GM18951 (cell line): ENCODE data around the gene FOXB2.

ENCODE experiments used
- POLR2A ChIP-seq: IDR thresholded peaks from 4 replicates; pipeline ENCODE4 v1.6.1; 2011; ENCODE audit warnings: mild to moderate bottlenecking; ENCODE audit not compliant: insufficient read length, insufficient read depth; ENCODE audit errors: extremely low read depth
- in situ Hi-C: fragments of 300-500 bp; cut with MboI; formaldehyde crosslinking; loops from one replicate; pipeline ENCODE4 v1.12.0; 2022; ENCODE audit warnings: low sequenced_read_pairs, mixed read lengths, inconsistent platforms; ENCODE audit not compliant: unreplicated experiment

The FOXB2 gene

DNA sequence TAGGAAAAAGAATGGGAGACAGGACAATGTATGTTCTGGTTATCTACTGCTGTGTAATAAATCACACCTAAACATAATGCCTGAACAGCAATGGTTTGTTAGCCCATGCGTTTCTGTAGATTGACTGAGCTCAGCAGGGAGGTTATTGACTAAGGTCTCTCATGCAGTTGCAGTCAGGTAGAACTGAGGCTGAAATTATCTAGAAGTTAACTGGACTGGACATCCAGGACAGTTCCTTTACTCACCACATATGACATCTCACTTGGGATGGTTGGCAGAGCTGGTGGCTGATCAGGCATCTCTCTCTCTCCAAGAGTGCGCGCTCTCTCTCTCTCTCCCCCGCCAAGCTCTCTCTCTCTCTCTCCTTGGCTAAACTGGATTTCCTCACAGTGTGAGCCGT is 8.9 kb upstream of the FOXB2 start:
- no peak for TF ChIP-seq POLR2A
- in situ Hi-C loops = no loop called here

DNA sequence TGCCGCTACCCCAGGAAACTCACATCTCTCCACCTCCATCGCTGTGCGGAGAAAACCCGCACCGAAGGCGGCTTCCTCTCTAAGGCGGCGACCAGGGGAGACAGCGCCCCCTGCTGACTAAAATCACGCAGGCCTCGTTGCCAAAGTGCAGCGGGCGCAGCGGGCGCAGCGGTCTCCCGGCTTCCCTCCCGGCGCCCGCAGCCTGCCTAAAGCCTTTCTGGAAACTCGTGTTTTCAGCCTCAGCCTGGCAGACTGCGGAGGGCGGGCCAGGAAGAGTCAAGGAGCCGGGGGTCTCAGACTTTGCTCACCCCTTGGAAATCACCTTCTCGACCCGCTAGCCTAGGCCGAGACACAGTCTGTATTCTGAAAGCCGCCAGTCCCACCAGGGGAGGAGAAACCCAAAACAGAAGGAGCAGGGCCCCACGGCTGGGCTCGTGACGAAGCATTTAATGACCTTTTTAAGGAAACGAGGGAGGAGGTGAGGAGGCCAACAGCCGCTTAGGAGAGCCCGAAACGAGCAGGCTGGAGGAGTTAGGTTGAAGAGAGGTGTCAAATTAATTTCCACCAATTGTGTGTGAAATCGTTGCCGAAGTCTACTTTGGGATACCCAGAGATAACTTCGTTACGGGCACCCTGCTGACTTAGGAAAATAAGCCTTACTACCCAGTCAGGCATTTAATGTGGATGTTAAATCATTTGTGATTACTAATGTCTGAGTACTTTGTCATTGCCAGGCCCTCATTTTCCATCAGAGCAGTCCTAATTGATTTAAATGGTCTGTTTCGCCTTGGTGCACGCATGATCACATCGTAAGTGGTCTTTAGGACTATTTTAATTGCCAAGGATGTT is 7.3 kb upstream of the FOXB2 start:
- in situ Hi-C loops = no loop called here
- TF ChIP-seq POLR2A = no peak

DNA sequence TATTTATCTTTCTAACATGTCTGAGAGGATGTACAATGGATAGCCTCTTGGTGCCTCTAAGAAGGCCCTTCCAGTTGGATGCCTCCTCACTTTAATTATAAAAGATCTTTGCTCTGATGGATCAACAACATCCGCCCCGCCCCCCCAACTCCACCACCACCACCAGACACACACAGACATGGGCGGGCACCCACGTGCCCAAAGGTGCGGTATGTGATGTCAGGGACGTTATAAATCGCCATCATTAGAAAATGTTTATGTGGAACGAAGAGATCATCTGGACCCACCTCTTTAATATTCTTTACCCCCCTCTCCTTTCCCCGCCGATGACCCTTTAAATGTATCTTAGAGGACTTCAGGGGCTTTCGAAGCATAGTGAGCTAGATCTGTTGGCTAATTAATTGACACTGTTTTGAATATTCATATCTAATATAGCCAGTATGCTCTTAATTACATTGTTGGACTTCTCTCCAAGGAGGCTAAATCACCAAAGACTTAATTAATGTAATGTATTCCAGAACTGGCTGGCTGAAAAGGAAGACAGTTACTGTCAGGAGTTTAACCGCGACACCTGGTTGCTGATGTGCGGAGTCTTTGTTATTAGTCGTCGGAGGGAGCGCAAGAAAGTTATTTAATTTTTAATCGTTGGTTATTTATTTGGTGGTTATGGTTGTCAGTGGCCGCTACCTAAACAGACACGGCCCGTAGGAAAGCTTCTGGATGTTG is 6.1 kb upstream of the FOXB2 start:
- TF ChIP-seq POLR2A = no peak
- in situ Hi-C loops = no loop called here

DNA sequence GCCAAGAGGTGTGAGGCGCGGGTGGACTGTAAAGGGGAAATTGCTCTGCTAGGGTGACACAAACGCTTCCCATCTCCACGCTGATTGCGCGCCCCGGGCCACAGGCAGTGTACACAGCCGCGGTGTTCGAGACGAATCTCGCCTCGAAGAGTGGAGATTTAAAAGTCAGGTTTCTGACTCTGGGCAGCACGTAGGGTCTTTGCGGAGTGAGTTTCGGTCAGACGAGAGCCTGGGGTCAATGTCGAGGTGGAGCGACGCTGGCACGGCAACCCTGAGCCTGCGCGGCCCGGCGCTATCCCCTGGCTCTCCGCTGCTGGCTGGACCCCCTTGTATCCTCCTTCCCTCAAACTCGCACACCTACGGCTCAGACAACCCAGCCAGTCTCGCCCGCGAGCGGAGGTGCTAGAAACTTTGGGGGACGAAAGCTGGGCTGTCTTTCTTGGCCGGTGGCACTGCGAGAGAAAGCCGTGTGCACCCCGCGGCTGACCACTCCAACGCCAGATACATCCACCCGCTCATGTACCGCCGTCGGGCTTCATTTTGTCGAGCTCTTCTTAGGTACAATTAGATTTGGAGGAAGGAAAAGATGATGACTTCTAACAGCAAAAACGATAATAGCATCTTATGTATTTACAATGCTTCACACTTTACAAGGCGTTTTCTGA is 5.4 kb upstream of the FOXB2 start:
- in situ Hi-C loops = no loop called here
- TF ChIP-seq POLR2A = no peak

DNA sequence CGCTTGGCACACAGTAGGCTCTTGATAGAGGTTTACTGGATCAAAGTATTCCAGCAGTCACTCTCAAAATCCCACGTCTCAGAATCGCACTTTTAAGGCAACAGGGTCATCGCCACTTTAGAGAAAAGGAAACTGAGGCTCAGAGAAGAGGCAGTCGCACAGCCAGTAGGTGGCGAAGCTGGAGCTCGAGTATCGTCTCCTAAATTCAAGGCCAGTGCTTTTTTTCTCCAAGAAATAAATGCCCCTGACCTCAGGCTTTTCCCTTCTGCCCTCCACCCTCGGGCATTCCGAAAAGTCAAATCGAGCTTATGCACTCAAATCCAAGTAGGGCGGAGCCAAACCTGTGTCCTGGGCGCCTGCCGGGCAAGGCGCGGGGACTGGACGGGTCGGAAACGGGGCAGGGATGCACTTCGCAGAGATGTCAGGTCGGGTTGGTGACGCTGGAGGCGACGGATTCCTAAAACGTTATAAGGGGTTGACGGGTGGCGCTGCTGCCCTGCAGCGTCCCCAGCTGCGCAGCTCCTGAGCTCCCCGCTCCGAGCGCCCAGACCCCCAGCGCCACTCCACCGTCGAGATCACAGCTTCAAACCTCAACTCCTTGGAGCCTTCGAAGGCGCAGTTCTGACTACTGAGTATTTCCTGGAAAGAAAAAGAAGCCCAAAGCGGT is 4.7 kb upstream of the FOXB2 start:
- in situ Hi-C loops = no loop called here
- no peak for TF ChIP-seq POLR2A

DNA sequence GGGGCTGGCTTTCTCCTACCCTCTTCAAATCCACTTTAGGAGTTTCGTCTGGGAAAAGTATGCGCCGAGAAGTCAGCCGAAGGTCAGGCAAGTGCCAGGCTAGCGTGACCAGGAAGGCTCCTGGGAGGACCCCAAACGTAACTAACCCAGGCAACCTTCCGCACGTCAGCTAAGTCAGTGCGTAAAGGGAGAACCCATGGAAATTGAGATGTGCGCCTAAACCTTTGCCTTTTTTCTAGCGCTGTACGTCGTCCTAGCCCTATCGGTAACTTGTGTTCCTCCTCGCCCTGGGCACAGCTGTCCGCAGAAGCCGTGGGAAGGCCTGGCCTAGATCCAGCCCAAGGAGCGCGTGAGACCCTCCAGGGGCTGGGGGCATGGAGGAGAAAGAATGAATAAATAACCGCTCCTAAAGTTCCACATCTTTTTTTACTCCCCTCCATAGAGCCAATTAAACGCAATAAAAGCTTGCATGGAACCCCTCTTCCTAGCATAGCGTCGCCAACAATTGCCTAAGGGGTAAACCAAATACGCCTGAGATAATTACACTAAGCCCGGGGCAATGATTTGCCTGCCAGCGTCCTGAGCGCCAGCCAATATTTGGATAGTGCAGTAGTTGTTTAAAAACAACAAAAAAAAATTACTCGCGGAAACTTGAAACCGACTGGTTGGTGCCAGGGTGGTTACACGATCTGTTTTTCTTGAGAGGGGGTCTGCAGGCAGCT is 4.0 kb upstream of the FOXB2 start:
- in situ Hi-C loops = no loop called here
- TF ChIP-seq POLR2A = no peak

DNA sequence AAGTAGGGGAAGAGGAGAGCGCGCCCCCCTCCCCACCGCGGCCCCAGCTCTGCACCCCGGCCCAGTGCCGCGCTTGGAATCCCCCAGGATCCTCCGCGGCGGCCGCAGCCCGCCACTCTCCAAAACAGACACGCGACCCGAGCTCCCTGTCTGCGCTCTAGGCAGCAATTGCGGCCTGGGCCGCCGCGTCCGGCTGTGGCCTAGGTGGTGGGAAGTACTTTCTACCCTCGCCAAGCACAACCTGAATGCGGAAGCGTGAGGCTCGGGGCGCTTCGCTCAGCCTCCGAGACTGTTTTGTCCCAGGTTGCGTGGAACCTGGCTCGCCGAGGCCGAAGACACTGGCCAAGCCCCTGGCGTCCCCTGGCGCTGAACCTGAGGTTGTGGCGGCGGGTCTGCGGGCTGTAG is 3.3 kb upstream of the FOXB2 start:
- no peak for TF ChIP-seq POLR2A
- in situ Hi-C loops = no loop called here

DNA sequence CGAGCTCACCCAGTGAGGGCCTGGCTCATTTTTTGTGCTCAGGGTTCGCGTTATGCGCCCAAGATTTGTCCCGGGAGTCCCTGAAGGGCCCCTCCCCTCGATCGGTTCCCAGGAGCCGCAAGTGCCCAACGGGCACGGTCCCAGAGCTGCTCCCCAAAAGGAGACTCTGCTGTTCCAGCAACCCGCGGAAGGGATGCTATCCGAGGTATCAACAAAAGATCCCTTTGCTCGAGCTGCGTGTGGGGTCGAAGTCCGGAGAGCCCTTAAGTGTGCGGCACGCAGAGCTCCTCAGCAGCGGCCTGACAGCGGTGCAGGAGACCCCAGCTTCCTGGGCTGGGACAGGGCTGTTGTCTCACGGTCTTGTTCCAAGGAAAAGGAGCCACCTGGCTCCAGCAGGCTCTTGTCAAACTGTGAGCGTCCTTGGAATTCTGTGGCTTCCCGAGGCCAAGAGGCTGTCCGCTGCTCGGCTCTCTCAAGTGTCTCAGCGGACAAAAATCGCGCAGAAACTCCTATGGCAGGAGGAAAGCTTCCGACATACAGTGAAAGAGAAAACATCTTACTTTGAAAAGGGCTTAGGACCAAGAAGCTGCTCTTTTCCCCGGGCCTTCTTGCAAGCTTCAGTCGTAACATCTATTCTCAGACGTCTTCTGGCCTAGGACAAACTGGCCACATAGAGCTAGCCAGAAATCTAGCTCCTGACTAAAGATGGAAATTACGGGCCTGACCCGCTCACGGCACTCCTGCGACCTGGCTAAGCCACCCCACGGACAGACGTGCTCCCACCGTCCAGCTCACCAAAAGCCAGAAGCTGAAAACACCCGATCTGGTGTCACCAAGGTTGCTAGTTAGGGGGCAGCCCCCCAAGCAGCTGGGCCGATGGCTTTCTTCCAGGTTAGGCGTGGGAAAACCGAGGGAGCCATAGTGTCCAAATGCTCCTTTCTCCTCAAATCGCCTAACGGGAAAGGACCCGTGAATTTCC is 2.6 kb upstream of the FOXB2 start:
- no peak for TF ChIP-seq POLR2A
- in situ Hi-C loops = no loop called here

DNA sequence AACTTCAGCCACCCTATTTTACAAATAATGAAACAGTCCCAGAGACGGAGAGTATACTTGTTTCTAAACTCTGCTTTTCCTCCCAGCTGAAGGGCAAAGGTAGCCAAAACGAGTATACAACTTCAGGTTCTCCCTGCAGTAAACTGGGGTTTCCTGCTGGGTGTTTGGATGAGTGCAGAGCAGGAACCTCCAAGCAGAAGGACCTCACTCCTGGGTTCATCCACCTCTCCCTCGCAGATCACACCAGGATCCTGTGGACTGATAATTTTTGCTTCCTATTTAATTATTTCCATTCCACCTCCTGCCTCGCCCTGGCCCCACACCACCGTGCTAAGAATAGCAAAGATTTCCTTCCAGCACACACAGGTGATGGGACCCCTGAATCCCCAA is 2.0 kb upstream of the FOXB2 start:
- no peak for TF ChIP-seq POLR2A
- in situ Hi-C loops = no loop called here

DNA sequence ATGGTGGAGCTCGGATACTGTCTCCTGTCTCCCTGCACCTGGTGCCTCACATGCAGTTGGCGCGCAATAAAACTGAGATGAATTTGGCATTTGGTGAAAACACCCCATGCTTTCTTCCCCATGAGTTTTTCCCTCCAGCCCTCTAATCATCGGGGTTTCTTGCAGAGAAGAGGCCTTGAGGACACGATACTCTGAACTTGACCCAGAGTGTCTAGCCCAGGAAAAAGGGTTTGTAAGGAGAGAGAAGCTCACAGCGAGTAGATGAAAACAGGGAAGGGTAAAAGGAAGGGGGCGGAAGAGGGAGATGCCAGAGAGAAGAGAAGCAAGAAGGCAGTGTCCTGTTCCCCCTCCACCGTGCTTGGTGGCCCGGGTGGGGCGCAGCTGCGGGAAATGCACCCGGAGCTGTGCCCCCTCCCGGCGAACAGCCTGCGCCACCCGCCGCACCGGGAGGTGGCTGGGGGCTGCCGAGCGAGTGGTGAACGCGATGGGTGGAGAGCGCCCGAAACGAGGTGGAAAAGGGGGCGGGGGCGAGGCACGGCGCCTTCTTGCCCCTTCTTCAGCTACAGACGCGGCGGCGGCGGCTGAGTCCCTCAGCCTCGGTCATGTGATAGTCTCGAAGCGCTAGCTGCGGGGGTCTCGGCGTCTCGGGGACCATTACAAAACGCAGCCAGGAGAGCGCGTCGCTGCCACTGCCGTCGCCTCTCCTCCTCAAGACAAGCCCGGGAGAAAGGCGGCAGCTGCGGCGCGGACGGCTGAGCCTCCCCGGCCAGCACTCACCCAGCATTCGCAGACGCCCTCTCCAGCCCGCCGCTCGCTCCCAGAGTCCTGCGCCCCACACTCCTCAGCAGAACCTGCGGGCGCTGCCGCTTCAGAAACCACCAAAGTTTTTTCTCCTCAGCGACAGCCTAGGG is 1.1 kb upstream of the FOXB2 start:
- in situ Hi-C loops = no loop called here
- no peak for TF ChIP-seq POLR2A

DNA sequence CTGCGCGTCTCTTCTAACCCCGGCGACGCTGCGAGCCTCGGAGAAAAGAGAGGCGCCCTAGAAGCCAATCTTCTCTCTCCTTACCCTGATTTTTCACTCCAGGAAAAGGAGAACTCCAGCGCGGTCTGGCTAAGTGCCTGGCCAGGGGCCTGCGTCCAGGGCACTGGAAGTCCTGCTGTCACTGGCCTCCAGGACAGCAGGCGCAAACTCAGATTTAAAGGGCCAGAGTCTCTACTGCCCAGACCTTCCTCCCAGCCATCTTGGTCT is 553 bp upstream of the FOXB2 start:
- in situ Hi-C loops = no loop called here
- TF ChIP-seq POLR2A = no peak
